ENCODE data around the gene AS3MT.

Gene AS3MT

DNA sequence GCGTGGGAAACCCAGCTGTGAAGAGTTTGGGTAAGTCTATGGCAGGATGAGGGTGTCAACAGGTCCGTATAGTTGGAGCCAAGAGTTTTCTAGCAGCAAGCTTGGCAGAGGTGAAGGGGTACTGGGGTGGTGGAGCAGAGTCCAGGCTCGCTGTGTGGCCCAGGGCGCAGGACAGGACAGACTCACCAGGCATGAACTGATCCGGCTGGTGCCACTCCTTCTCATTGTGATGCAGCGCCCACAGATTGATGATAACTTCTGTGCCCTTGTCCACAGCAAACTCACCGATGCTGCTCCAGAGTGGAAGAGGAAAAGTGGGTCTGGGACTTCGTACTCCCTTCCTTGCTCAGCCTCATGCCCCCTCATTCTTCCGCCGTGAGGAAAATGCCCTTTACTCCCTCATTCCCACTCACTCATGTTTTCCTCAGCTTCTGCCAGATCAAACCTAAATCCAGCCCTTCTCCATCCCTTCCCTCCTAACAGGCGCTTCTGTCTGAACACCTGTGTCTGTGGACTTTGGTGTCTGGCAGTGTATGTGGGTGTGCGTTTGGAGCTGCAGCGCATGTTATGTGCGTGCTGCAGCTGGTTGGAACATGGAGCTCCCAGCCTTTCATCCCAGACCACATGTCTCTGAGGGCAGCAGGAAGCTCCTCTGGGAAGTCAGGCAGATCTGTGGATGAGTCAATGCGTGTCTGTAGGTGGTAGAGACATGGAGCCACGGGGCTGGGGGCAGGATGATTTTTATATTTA lies 37.8 kb upstream of the AS3MT start:
- TF ChIP-seq, protein P1, sequence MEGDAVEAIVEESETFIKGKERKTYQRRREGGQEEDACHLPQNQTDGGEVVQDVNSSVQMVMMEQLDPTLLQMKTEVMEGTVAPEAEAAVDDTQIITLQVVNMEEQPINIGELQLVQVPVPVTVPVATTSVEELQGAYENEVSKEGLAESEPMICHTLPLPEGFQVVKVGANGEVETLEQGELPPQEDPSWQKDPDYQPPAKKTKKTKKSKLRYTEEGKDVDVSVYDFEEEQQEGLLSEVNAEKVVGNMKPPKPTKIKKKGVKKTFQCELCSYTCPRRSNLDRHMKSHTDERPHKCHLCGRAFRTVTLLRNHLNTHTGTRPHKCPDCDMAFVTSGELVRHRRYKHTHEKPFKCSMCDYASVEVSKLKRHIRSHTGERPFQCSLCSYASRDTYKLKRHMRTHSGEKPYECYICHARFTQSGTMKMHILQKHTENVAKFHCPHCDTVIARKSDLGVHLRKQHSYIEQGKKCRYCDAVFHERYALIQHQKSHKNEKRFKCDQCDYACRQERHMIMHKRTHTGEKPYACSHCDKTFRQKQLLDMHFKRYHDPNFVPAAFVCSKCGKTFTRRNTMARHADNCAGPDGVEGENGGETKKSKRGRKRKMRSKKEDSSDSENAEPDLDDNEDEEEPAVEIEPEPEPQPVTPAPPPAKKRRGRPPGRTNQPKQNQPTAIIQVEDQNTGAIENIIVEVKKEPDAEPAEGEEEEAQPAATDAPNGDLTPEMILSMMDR (IDR thresholded peaks at IDR 0.05), result no peak
- H3K9me3 Mint-ChIP-seq, result no peaks in the 10 kb centered on the region
- no peak for DNase-seq
- no peak overlapping the region for H3K4me3 Mint-ChIP-seq
- H3K27ac Mint-ChIP-seq, result peak overlapping the region; percentile 87
- peaks cover 8% of the 10 kb centered on the region for H3K4me1 Mint-ChIP-seq
- H3K27me3 Mint-ChIP-seq (ENCODE audit: low read depth, poor library complexity), result peaks cover 9% of the 10 kb centered on the region
- no peaks in the 10 kb centered on the region for H3K36me3 Mint-ChIP-seq (ENCODE audit: low read depth)

DNA sequence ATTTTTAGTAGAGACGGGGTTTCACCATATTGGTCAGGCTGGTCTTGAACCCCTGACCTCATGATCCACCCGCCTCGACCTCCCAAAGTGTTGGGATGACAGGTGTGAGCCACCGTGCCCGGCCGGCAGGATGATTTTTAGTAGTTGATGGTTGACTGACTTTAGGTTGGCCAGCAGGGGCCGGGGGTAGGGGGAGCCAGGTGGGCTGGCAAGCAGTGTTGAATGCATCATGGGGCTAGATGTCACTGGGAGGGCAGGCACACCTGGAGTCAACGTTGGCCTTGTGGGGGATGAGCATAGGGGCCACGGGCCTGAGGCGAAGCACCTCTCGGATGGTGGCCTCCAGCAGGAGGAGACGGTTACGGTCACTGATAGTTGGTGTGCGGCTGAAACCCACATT lies 37.0 kb upstream of the AS3MT start:
- Mint-ChIP-seq H3K27ac (no peak overlapping the region), H3K9me3 (peaks cover 3% of the 10 kb centered on the region), H3K4me3 (no peak overlapping the region), H3K36me3 (ENCODE audit: low read depth) (no peaks in the 10 kb centered on the region), H3K27me3 (ENCODE audit: low read depth, poor library complexity) (peaks cover 9% of the 10 kb centered on the region), H3K4me1 (peaks cover 8% of the 10 kb centered on the region)
- TF ChIP-seq, protein P1 (IDR thresholded peaks at IDR 0.05), result no peak
- DNase-seq, result no peak

DNA sequence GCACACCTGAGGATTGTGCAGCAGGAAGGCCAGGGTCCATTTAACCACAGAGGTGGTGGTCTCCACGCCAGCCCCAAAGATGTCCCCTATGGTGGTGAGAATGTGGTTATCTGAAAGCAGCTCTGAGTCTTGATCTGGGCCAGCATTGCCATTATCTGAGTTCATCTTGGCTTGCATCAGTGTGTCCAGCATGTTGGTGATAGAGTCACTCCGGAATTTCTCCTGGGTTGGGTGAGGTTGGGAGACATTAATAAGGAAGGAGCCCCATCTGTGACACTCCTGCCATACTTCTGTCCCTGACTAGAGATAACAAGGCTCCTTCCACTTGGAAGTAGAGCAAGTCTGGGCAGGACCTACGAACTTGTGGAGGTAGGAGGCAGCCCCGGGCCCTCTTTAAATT lies 36.3 kb upstream of the AS3MT start:
- H3K4me3 Mint-ChIP-seq, result no peak overlapping the region
- no peaks in the 10 kb centered on the region for H3K36me3 Mint-ChIP-seq (ENCODE audit: low read depth)
- H3K9me3 Mint-ChIP-seq, result peaks cover 10% of the 10 kb centered on the region
- peaks cover 16% of the 10 kb centered on the region for H3K27me3 Mint-ChIP-seq (ENCODE audit: low read depth, poor library complexity)
- peaks cover 4% of the 10 kb centered on the region for H3K4me1 Mint-ChIP-seq
- no peak overlapping the region for H3K27ac Mint-ChIP-seq
- no peak for DNase-seq
- TF ChIP-seq, protein P1 (IDR thresholded peaks at IDR 0.05), result no peak

DNA sequence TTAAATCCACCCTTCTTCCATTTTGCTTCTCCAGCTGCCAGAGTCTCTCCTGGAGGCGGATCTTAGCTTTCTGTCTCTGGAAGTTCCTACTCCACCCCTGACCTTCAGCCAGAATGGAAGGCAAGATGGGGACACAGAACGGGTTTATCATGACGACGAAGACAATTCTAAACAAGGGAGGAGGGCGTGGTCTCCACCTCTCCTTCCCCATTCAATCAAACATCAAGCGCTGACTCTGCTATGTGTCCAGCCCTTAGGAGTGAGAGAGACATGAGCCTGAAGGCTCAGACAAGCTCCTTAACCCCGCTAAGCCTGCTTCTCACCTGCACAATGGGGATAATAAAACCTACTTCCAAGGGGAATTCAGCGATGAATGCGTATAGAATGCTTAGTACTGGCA lies 35.1 kb upstream of the AS3MT start:
- H3K9me3 Mint-ChIP-seq, result peaks cover 22% of the 10 kb centered on the region
- peaks cover 16% of the 10 kb centered on the region for H3K27me3 Mint-ChIP-seq (ENCODE audit: low read depth, poor library complexity)
- no peak overlapping the region for H3K4me3 Mint-ChIP-seq
- DNase-seq, result no peak
- H3K27ac Mint-ChIP-seq, result no peak overlapping the region
- peaks cover 2% of the 10 kb centered on the region for H3K4me1 Mint-ChIP-seq
- H3K36me3 Mint-ChIP-seq (ENCODE audit: low read depth), result no peaks in the 10 kb centered on the region
- TF ChIP-seq, protein P1 (IDR thresholded peaks at IDR 0.05), result no peak

DNA sequence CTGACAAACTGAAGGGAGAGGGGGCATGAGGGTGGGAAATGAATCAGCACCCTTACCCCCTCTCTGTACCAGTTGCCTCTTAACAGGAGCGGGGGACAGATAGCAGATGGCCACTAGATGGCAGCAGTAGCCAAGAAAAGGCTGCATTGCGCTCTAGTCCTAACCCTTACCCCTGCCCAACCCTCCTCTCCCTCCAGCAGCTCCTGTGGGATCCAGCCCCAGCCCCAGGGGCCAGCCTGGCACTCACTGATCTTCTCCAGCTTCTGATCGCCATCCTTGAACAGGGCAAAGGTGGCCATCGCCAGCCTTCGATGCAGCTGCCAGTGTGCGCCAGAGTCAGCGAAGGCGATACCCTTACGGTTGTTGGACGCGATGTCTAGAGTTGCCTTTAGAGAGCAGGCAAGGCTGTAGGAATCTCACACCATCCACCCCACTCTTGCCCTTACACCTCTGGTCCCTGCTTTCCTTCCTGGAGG lies 34.2 kb upstream of the AS3MT start:
- Mint-ChIP-seq H3K4me1 (no peaks in the 10 kb centered on the region), H3K27me3 (ENCODE audit: low read depth, poor library complexity) (peaks cover 17% of the 10 kb centered on the region)

More for the DNA sequence above, 34.2 kb upstream of the AS3MT start:
- Mint-ChIP-seq H3K36me3 (ENCODE audit: low read depth) (no peaks in the 10 kb centered on the region), H3K27ac (no peak overlapping the region), H3K9me3 (peaks cover 30% of the 10 kb centered on the region), H3K4me3 (no peak overlapping the region)
- DNase-seq, result peak; percentile 87
- TF ChIP-seq, protein P1 (IDR thresholded peaks at IDR 0.05), result peak; percentile 81
